C4-2B (cell line): ENCODE results near the gene RDX.

Experiments
- H3K27ac ChIP-seq: fragments of 450-650 bp; 2 replicates; pipeline ENCODE4 v1.5.1; 2017
- ZFX ChIP-seq: fragments of 450-650 bp; IDR thresholded peaks from 2 replicates; pipeline ENCODE4 v1.6.1; 2017
- TF ChIP-seq, protein P1 (sequence below): fragments of 450-650 bp; conservative IDR thresholded peaks from 2 replicates; pipeline ENCODE4 v1.5.1; 2017; ENCODE audit warnings: mild to moderate bottlenecking

Gene RDX

GRCh38 chr11:110172468-110173065 lies 123.8 kb downstream of the RDX start:
- H3K27ac ChIP-seq = no peak overlapping the region

DNA sequence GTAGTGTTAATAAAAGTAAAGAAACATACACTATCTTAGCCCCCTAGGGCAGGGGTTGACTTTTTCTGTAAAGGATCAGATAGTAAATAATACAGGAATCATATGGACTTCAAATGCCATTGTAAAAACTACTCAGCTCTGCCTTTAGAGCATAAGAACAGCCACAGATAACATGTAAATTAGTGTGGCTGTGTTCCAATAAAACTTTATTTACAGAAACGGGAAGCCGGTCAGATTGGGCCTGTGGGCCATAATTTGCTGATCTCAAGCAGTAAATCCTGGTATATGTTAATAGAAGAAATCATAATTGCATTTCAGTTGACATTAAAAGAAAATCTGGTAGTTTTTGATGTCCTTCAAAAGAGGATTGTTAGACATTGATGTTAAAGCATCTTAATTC lies 126.7 kb downstream of the RDX start:
- no peak for TF ChIP-seq ZFX
- TF ChIP-seq, protein P1, sequence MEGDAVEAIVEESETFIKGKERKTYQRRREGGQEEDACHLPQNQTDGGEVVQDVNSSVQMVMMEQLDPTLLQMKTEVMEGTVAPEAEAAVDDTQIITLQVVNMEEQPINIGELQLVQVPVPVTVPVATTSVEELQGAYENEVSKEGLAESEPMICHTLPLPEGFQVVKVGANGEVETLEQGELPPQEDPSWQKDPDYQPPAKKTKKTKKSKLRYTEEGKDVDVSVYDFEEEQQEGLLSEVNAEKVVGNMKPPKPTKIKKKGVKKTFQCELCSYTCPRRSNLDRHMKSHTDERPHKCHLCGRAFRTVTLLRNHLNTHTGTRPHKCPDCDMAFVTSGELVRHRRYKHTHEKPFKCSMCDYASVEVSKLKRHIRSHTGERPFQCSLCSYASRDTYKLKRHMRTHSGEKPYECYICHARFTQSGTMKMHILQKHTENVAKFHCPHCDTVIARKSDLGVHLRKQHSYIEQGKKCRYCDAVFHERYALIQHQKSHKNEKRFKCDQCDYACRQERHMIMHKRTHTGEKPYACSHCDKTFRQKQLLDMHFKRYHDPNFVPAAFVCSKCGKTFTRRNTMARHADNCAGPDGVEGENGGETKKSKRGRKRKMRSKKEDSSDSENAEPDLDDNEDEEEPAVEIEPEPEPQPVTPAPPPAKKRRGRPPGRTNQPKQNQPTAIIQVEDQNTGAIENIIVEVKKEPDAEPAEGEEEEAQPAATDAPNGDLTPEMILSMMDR = no peak

More at GRCh38 chr11:110172468-110173065, 123.8 kb downstream of the RDX start:
- TF ChIP-seq, protein P1 = no peak
- no peak for TF ChIP-seq ZFX

GRCh38 chr11:110168033-110168803 lies 128.2 kb downstream of the RDX start:
- H3K27ac ChIP-seq = no peak overlapping the region
- TF ChIP-seq ZFX = no peak
- TF ChIP-seq, protein P1 = no peak

More for the DNA sequence above, 126.7 kb downstream of the RDX start:
- no peak overlapping the region for H3K27ac ChIP-seq

DNA sequence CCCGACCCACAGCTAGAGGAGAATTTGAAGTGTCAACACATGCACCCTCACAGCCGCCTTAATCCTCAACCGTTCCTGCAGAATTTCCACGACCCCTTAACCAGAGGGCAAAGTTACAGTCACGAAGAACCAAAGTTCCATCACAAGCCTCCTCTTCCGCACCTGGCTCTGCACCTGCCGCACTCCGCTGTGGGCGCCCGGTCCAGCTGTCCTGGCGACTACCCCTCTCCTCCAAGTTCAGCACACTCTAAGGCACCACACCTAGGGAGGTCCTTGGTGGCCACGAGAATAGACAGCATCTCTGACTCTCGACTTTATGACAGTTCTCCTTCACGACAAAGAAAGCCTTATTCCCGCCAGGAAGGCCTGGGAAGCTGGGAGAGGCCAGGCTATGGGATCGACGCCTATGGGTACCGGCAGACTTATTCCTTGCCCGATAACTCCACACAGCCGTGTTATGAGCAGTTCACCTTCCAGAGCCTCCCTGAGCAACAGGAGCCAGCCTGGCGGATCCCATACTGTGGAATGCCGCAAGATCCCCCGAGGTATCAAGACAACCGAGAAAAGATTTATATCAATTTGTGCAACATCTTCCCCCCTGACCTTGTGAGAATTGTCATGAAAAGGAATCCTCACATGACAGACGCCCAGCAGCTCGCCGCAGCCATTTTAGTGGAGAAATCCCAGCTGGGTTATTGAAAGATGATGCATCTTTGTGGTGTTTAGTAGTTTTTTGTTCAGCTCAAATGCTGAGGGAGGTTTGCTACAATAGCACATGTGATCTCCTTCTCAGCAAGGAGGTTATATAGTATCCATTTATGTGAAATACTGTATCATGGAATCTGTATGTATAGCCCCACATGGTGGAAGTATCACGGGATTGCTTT lies 131.1 kb downstream of the RDX start:
- TF ChIP-seq, protein P1 = no peak
- no peak for TF ChIP-seq ZFX
- H3K27ac ChIP-seq = no peak overlapping the region

- no peak overlapping the region for H3K27ac ChIP-seq
- TF ChIP-seq ZFX = no peak
- TF ChIP-seq, protein P1 = no peak
These were observed 134.2 kb downstream of the RDX start for GRCh38 chr11:110162216-110162615.

DNA sequence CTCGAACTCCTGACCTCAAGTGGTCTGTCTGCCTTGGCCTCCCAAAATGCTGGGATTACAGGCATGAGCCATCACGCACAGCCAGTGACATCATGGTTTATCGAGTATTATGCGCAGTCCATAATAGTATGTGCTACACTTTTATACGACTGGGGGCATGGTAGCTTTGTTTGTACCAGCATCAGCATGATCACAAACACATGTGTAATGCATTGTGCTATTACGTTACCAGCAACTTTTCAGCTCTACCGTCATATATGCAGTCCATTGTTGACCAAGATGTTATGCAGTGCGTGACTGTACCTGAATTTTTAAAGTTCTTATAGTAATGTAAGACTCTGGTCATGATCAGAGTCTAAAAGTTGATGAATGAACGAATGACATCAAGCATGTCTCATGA lies 135.4 kb downstream of the RDX start:
- H3K27ac ChIP-seq = no peak overlapping the region
- TF ChIP-seq, protein P1 = no peak
- no peak for TF ChIP-seq ZFX

DNA sequence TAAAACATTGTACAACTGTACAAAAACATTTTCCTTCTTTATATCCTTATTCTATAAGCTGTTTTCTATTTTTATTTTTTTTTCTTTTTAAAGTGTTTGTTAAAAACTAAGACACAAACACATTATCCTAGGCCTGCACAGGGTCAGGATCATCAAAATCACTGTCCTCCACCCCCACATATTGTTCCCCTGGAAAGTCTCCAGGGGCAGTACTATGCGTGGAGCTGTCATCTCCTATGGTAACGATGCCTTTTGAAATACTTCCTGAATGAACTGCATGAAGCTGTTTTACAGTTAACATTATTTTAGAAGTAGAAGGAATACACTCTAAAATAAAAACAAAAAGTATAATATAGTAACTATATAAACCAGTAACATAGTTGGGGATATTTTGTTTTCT lies 136.0 kb downstream of the RDX start:
- TF ChIP-seq, protein P1 = no peak
- TF ChIP-seq ZFX = no peak

More for the DNA sequence above, 136.0 kb downstream of the RDX start:
- no peak overlapping the region for H3K27ac ChIP-seq
